Panc1 (cell line): ENCODE results near the gene RASA3. TPM values are rescaled to one million over a fixed set of nuclear protein-coding genes. Genes with fewer than 3 reads are reported as not detected.

Experiments used
- ATAC-seq: fragments of 200-7000 bp; cut with Tn5 transposase; 2 replicates; pipeline ENCODE4 v1.9.1; 2020; ENCODE audit warnings: mild to moderate bottlenecking, moderate library complexity
- BruUV-seq: library from RNA; stranded (reverse); fragments of 400-500 nt; replicated peaks from 2 replicates; lab custom pipeline; 2021; lab: Mats Ljungman, UMichigan
- CTCF ChIA-PET: fragments of 300-600 bp; sonication (Branson Sonifier 250); formaldehyde crosslinking; loops from one replicate; lab custom pipeline; 2022; ENCODE audit warnings: antibody characterized with exemption; lab: Charles Lee
- POLR2A ChIA-PET: fragments of 300-600 bp; sonication (Branson Sonifier 250); formaldehyde crosslinking; loops from one replicate; lab custom pipeline; 2022; ENCODE audit warnings: antibody characterized with exemption; lab: Charles Lee
- DNase-seq: peaks from one replicate; pipeline ENCODE4 v3.0.0-alpha.2; 2010; ENCODE audit warnings: low read depth, low spot score
- H3K27ac ChIP-seq: 2 replicates; pipeline ENCODE4 v1.5.1; 2011; ENCODE audit warnings: mild to moderate bottlenecking, low read length, inconsistent platforms
- H3K27me3 ChIP-seq: fragments of 200-500 bp; sonication (Bioruptor generic); 2 replicates; pipeline ENCODE4 v1.6.0; 2014; ENCODE audit warnings: low read length, inconsistent platforms; ENCODE audit not compliant: control insufficient read depth, insufficient read depth
- H3K36me3 ChIP-seq: fragments of 200-500 bp; sonication (Bioruptor generic); 2 replicates; pipeline ENCODE4 v1.5.1; 2014; ENCODE audit warnings: inconsistent platforms, mild to moderate bottlenecking, low read length, moderate library complexity; ENCODE audit not compliant: control insufficient read depth, insufficient read depth
- H3K4me1 ChIP-seq: 2 replicates; pipeline ENCODE4 v1.5.1; 2011; ENCODE audit warnings: inconsistent platforms, mild to moderate bottlenecking, low read length, moderate library complexity; ENCODE audit not compliant: control insufficient read depth, insufficient read depth
- H3K4me3 ChIP-seq, 2 experiments: 2 replicates each; pipeline ENCODE4 v1.5.1; 2011 to 2012; ENCODE audit warnings: low read depth in 2 of 2, low read length in 2 of 2, mild to moderate bottlenecking in 2 of 2, inconsistent platforms in 1 of 2, moderate library complexity in 1 of 2
- H3K9me3 ChIP-seq: fragments of 200-500 bp; sonication (Bioruptor generic); 2 replicates; pipeline ENCODE4 v1.5.1; 2014; ENCODE audit warnings: low read depth, mild to moderate bottlenecking, inconsistent platforms, low read length, moderate library complexity; ENCODE audit not compliant: control insufficient read depth, insufficient read depth
- POLR2AphosphoS5 ChIP-seq: IDR thresholded peaks from 2 replicates; pipeline ENCODE4 v1.6.1; 2012; ENCODE audit warnings: mild to moderate bottlenecking, low read depth, low read length, moderate library complexity
- SIN3A ChIP-seq: IDR thresholded peaks from 2 replicates; pipeline ENCODE4 v1.6.1; 2012; ENCODE audit warnings: low read depth, mild to moderate bottlenecking, low read length, moderate library complexity, borderline replicate concordance; ENCODE audit not compliant: insufficient read depth
- TCF7L2 ChIP-seq: IDR thresholded peaks from 2 replicates; pipeline ENCODE4 v1.6.1; 2011; ENCODE audit warnings: mild to moderate bottlenecking, low read depth, low read length, inconsistent platforms
- in situ Hi-C: cut with HindIII; loops from 2 replicates; pipeline ENCODE4 v1.10.0; 2016; ENCODE audit warnings: low sequenced_read_pairs, low pct_unique_long_range_greater_than_20kb
- intact Hi-C: fragments of 100-400 bp; cut with micrococcal nuclease; formaldehyde crosslinking; loops from one replicate; pipeline ENCODE4 v1.10.0; 2022; ENCODE audit not compliant: unreplicated experiment
- total RNA-seq: library from RNA; stranded (reverse); gene quantifications from one replicate; pipeline ENCODE4 v1.2.1, GENCODE V29; 2021; ENCODE audit not compliant: unreplicated experiment
- TF ChIP-seq, protein P1 (sequence below): fragments of 450-650 bp; IDR thresholded peaks from 2 replicates; pipeline ENCODE4 v1.5.1; 2017; ENCODE audit warnings: mild to moderate bottlenecking
- TF ChIP-seq, protein P2 (sequence below), 2 experiments: IDR thresholded peaks; 2 replicates each; pipeline ENCODE4 v1.6.1; 2011 to 2012; ENCODE audit warnings: low read depth in 2 of 2, control low read depth in 1 of 2, low read length in 1 of 2, mild to moderate bottlenecking in 1 of 2, moderate library complexity in 1 of 2; ENCODE audit not compliant: insufficient read depth in 1 of 2

Gene RASA3
- total RNA-seq, 1 experiment from 2014 or later = 33.7 TPM

GRCh38 chr13:113975416-113975815 lies 157.0 kb downstream of the RASA3 start:
- BruUV-seq = no TSS peak
- H3K9me3 ChIP-seq = no peaks in the 10 kb centered on the region
- ATAC-seq (no peak), DNase-seq (no peak)
- POLR2A ChIA-PET = no interaction called here
- intact Hi-C loops (no loop called here), in situ Hi-C loops (no loop called here)
- TF ChIP-seq SIN3A = no peak
- TF ChIP-seq, protein P1, sequence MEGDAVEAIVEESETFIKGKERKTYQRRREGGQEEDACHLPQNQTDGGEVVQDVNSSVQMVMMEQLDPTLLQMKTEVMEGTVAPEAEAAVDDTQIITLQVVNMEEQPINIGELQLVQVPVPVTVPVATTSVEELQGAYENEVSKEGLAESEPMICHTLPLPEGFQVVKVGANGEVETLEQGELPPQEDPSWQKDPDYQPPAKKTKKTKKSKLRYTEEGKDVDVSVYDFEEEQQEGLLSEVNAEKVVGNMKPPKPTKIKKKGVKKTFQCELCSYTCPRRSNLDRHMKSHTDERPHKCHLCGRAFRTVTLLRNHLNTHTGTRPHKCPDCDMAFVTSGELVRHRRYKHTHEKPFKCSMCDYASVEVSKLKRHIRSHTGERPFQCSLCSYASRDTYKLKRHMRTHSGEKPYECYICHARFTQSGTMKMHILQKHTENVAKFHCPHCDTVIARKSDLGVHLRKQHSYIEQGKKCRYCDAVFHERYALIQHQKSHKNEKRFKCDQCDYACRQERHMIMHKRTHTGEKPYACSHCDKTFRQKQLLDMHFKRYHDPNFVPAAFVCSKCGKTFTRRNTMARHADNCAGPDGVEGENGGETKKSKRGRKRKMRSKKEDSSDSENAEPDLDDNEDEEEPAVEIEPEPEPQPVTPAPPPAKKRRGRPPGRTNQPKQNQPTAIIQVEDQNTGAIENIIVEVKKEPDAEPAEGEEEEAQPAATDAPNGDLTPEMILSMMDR = no peak
- no peaks in the 10 kb centered on the region for H3K36me3 ChIP-seq
- CTCF ChIA-PET = no interaction called here
- H3K4me3 ChIP-seq = no peak overlapping the region
- H3K4me1 ChIP-seq = 0 out of 2 replicates have a peak, but pooled peaks cover 4% of the 10 kb centered on the region
- no peak overlapping the region for H3K27ac ChIP-seq
- no peaks in the 10 kb centered on the region for H3K27me3 ChIP-seq

DNA sequence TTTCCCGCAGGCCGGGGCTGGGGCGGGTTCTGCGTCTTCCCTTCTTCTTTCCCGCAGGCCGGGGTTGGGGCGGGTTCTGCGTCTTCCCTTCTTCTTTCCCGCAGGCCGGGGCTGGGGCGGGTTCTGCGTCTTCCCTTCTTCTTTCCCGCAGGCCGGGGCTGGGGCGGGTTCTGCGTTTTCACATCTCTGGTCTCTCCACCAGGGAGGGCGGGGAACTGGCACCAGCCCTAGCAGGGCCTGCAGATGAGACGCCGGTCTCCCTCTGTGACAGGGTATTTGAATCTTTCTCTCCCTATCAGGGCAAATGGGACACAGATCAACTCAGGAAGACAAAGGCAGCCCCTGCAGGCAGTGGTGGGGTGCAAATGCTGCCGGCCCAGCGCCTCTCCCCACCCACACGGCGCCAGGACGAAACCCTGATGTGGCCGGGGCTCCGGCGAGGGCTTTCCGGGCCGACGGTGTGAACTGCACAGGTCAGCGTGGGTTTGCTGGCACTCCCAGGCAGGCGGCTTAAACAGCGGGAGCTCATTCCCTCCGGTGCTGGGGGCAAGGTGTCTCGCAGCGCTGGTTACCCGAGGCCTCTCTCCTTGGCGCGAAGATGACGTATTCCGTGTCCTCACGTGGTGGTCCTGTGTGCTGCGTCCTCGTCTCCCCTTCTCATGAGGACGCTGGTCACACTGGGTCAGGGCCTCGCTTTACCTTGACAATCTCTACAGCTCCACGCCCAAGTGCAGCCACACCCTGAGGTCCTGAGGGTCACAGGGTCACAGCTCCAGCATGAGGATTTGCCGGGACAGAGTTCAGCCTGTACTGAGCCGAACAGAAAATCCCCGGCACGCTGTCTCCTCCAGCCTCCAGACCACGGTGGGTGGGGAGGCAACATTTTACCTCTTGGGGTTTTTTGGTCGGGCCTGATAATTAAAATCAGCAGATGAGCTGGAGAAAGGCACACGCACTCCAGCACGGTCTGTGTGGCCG lies 157.8 kb downstream of the RASA3 start:
- intact Hi-C loops (no loop called here), in situ Hi-C loops (no loop called here)
- no peak for DNase-seq

More for the DNA sequence above, 157.8 kb downstream of the RASA3 start:
- Histone ChIP-seq H3K27ac (no peak overlapping the region), H3K36me3 (no peaks in the 10 kb centered on the region), H3K27me3 (no peaks in the 10 kb centered on the region), H3K9me3 (no peaks in the 10 kb centered on the region), H3K4me1 (0 out of 2 replicates have a peak, but pooled peaks cover 4% of the 10 kb centered on the region), H3K4me3 (no peak overlapping the region)
- no peak for TF ChIP-seq TCF7L2
- TF ChIP-seq SIN3A = no peak
- TF ChIP-seq POLR2AphosphoS5 = no peak
- TF ChIP-seq, protein P1 = no peak
- TF ChIP-seq, protein P2, sequence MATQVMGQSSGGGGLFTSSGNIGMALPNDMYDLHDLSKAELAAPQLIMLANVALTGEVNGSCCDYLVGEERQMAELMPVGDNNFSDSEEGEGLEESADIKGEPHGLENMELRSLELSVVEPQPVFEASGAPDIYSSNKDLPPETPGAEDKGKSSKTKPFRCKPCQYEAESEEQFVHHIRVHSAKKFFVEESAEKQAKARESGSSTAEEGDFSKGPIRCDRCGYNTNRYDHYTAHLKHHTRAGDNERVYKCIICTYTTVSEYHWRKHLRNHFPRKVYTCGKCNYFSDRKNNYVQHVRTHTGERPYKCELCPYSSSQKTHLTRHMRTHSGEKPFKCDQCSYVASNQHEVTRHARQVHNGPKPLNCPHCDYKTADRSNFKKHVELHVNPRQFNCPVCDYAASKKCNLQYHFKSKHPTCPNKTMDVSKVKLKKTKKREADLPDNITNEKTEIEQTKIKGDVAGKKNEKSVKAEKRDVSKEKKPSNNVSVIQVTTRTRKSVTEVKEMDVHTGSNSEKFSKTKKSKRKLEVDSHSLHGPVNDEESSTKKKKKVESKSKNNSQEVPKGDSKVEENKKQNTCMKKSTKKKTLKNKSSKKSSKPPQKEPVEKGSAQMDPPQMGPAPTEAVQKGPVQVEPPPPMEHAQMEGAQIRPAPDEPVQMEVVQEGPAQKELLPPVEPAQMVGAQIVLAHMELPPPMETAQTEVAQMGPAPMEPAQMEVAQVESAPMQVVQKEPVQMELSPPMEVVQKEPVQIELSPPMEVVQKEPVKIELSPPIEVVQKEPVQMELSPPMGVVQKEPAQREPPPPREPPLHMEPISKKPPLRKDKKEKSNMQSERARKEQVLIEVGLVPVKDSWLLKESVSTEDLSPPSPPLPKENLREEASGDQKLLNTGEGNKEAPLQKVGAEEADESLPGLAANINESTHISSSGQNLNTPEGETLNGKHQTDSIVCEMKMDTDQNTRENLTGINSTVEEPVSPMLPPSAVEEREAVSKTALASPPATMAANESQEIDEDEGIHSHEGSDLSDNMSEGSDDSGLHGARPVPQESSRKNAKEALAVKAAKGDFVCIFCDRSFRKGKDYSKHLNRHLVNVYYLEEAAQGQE (IDR thresholded peaks at IDR 0.05; ENCODE audit: insufficient read depth in 1 of 2, low read depth in 2 of 2, low read length in 1 of 2) = no peak
- POLR2A ChIA-PET = no interaction called here
- ATAC-seq = no peak
- BruUV-seq = no TSS peak
- CTCF ChIA-PET = no interaction called here
